ENCODE measurements around the gene GPALPP1.

DNA sequence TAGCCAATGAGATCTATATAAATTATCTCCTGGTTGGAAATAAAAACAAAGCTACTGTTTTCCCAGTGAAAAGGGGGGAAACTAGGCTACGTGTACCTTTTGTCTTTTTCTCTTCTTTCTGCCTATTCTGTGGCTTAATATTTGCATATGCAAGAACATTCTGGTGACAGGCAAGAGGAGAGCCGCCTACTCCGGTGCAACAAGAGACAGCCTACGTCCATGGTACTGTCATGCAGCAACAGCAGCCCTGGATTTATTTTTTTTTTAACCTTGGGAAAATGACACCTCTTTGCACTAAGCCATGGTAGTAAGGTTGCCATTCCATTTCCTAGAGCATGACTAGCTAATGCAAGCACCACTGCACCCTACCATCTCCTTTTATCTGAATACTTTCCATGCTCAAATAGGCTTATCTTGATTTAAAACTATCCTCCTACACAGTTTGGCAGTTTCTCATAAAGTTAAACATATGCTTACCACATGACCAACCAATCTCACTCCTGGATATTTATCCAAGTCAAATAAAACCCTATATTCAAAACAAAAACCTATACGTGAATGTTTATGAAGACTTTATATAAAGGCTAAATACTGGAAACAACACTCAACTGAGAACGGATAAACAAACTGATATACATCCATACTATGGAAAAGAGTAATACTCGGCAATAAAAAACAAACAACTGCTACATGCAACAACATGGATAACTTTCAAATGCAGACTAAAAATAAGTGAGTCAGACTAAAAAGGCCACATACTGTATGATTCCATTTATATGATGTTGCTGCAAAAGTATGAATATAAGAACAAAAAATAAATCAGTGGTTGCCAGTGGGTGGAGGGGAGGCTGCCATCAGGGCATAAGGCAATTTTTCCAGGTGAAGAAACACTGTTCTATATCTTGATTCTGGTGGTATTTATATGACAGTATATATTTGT lies 17.4 kb upstream of the GPALPP1 start:
- TF ChIP-seq POLR2A (IDR thresholded peaks at IDR 0.05; ENCODE audit: extremely low read depth, insufficient read length) (no peak), MYC (IDR thresholded peaks at IDR 0.05; ENCODE audit: low read depth, low read length) (no peak)
- TF ChIP-seq, protein P1, sequence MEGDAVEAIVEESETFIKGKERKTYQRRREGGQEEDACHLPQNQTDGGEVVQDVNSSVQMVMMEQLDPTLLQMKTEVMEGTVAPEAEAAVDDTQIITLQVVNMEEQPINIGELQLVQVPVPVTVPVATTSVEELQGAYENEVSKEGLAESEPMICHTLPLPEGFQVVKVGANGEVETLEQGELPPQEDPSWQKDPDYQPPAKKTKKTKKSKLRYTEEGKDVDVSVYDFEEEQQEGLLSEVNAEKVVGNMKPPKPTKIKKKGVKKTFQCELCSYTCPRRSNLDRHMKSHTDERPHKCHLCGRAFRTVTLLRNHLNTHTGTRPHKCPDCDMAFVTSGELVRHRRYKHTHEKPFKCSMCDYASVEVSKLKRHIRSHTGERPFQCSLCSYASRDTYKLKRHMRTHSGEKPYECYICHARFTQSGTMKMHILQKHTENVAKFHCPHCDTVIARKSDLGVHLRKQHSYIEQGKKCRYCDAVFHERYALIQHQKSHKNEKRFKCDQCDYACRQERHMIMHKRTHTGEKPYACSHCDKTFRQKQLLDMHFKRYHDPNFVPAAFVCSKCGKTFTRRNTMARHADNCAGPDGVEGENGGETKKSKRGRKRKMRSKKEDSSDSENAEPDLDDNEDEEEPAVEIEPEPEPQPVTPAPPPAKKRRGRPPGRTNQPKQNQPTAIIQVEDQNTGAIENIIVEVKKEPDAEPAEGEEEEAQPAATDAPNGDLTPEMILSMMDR (IDR thresholded peaks at IDR 0.05; ENCODE audit: low read depth, low read length): no peak
- TF ChIP-seq, protein P2, sequence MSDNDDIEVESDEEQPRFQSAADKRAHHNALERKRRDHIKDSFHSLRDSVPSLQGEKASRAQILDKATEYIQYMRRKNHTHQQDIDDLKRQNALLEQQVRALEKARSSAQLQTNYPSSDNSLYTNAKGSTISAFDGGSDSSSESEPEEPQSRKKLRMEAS (IDR thresholded peaks at IDR 0.05; ENCODE audit: low read depth, low read length): no peak

All from NB4 (cell line).